ENCODE measurements around the gene RAE1.

The RAE1 gene

DNA sequence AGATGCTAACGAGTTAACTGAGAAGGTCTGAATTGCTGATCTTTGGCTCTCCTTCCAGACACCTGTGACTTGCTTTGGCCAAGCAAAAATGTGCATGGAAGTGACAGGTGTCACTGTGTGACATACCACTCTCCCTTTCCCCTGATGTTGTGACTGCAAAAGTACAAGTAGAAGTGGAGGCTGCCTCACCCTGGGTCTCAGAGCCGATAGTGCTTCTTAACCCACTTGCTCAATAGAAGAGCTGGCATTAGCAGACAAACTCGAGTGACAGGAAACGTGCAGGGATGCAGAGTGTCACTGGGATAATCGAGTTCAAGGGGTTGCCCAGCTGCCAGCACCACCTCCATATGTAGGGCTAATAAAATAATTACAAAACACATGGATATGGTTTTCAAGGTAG is 37.8 kb upstream of the RAE1 start:
- no peak for DNase-seq (ENCODE audit: low read depth)
- TF ChIP-seq CTCF (IDR thresholded peaks at IDR 0.05; ENCODE audit: low read depth, low read length, missing control alignments), result no peak
- no peak overlapping the region for H3K4me3 ChIP-seq (ENCODE audit: low read depth, low read length)

DNA sequence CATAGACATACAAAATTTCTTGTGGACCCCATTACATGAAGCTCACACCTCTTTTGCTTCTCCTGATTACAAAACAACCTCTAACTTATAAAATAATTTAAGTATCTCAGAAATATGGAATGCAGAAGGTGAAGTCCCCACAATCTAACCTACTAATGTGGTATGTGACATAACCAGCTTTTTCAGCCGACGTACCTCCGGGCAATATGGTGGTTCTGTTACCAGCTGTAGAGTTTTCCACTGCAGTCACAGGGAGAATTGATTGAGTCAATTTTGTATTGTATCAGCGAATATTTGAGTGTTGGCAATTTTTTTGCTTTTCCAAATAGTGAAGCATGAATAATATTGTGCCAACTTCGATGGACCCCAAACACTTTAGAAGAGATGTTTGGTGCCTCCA is 37.1 kb upstream of the RAE1 start:
- H3K4me3 ChIP-seq (ENCODE audit: low read depth, low read length), result no peak overlapping the region
- TF ChIP-seq CTCF (IDR thresholded peaks at IDR 0.05; ENCODE audit: low read depth, low read length, missing control alignments), result no peak
- no peak for DNase-seq (ENCODE audit: low read depth)

- TF ChIP-seq CTCF (IDR thresholded peaks at IDR 0.05; ENCODE audit: low read depth, low read length, missing control alignments), result no peak
- no peak for DNase-seq (ENCODE audit: low read depth)
- H3K4me3 ChIP-seq (ENCODE audit: low read depth, low read length), result no peak overlapping the region
Measured at GRCh38 chr20:57315083-57315975, 35.7 kb upstream of the RAE1 start.

DNA sequence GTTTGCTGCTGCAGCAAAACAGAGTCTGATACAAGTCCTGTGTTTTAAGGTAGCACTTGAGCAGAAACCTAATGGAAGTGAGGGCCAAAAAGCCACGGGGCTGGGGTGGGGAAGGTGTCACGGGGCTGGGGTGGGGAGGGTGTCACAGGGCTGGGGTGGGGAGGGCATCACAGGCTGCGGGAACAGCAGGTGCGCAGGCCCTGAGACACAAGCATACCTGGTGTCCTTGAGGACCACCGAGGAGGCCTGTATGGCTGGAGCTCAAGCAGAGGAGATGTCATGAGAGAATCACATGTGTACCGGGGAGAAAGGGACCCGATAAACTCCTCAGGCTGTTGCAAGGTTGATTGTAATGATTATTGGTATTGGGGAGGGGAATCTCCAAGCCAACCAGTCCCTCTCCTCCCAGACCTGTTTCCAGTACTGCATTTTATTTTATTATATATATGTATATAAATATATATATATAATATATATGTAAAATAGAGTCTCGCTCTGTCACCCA is 35.0 kb upstream of the RAE1 start:
- no peak for DNase-seq (ENCODE audit: low read depth)
- TF ChIP-seq CTCF (IDR thresholded peaks at IDR 0.05; ENCODE audit: low read depth, low read length, missing control alignments), result no peak
- H3K4me3 ChIP-seq (ENCODE audit: low read depth, low read length), result no peak overlapping the region

- H3K4me3 ChIP-seq (ENCODE audit: low read depth, low read length), result no peak overlapping the region
- no peak for TF ChIP-seq CTCF (IDR thresholded peaks at IDR 0.05; ENCODE audit: low read depth, low read length, missing control alignments)
- no peak for DNase-seq (ENCODE audit: low read depth)
Measured at GRCh38 chr20:57316795-57317201, 34.3 kb upstream of the RAE1 start.

GRCh38 chr20:57317316-57317788 is 33.7 kb upstream of the RAE1 start:
- no peak for DNase-seq (ENCODE audit: low read depth)
- H3K4me3 ChIP-seq (ENCODE audit: low read depth, low read length), result no peak overlapping the region
- no peak for TF ChIP-seq CTCF (IDR thresholded peaks at IDR 0.05; ENCODE audit: low read depth, low read length, missing control alignments)

Data from GM12864 (cell line).